K562 (cell line): ENCODE data around the gene ATP13A1. TPM values are rescaled to one million over a fixed set of nuclear protein-coding genes. Genes with fewer than 3 reads are reported as not detected.

Source experiments
- HMGN3 ChIP-seq: IDR thresholded peaks from 2 replicates; pipeline ENCODE4 v1.6.1; 2011; ENCODE audit warnings: borderline replicate concordance, low read depth, mild to moderate bottlenecking, mixed read lengths, low read length; ENCODE audit not compliant: insufficient read length; ENCODE audit errors: extremely low read depth
- NONO ChIP-seq, 2 experiments: fragments of 200-400 bp in 1 of 2; fragments of 450-650 bp in 1 of 2; formaldehyde crosslinking in 1 of 2; IDR thresholded peaks; 2 replicates each; pipeline ENCODE4 v1.6.1; 2017; ENCODE audit warnings: low read depth in 2 of 2, mild to moderate bottlenecking in 2 of 2, moderate library complexity in 2 of 2, low read length in 1 of 2
- ZSCAN32 ChIP-seq: fragments of 450-650 bp; formaldehyde crosslinking; IDR thresholded peaks from 2 replicates; pipeline ENCODE4 v1.4.0; 2020; ENCODE audit warnings: mild to moderate bottlenecking, moderate library complexity
- polyA plus RNA-seq, 8 experiments: library from polyadenylated mRNA; depleted of rRNA in 4 of 8; stranded (reverse) in 5 of 8; unstranded in 3 of 8; fragments of >200 nt; fragmentation: Nextera tagmentation in 2 of 8; fragmentation: Illumina TruSeq in 1 of 8; extraction: Ambion mirVana in 2 of 8; extraction: Trizol in 1 of 8; gene quantifications; 2 replicates each; pipeline versions ENCODE4 v1.2.1 to v1.2.3, GENCODE V29; 2011 to 2014; ENCODE audit warnings: inconsistent platforms in 1 of 8, missing spikeins in 1 of 8
- total RNA-seq, 7 experiments: library from RNA; depleted of rRNA in 6 of 7; stranded (reverse); fragments of >200 nt in 6 of 7; fragmentation: Illumina TruSeq in 2 of 7; extraction: Trizol in 2 of 7; gene quantifications; 2 replicates each; pipeline versions ENCODE4 v1.2.1 to v1.2.3, GENCODE V29; 2011 to 2021; ENCODE audit warnings: low replicate concordance in 1 of 7
- TF ChIP-seq, protein P1 (sequence below), 2 experiments: fragments of 450-650 bp in 1 of 2; sonication (generic) in 1 of 2; formaldehyde crosslinking in 1 of 2; IDR thresholded peaks; 2 replicates each; pipeline versions ENCODE4 v1.7.1 to v1.9.0; 2016 to 2022; ENCODE audit warnings: inconsistent platforms in 1 of 2, mild to moderate bottlenecking in 1 of 2, missing genetic modification reagents in 1 of 2

The ATP13A1 gene
- total and polyA plus RNA-seq, 9 of the 15 experiments (the other 6 are each of a cell fraction or from before 2014, with no cell fraction given) = 0.90 to 83.8 (median 23.1) TPM

DNA sequence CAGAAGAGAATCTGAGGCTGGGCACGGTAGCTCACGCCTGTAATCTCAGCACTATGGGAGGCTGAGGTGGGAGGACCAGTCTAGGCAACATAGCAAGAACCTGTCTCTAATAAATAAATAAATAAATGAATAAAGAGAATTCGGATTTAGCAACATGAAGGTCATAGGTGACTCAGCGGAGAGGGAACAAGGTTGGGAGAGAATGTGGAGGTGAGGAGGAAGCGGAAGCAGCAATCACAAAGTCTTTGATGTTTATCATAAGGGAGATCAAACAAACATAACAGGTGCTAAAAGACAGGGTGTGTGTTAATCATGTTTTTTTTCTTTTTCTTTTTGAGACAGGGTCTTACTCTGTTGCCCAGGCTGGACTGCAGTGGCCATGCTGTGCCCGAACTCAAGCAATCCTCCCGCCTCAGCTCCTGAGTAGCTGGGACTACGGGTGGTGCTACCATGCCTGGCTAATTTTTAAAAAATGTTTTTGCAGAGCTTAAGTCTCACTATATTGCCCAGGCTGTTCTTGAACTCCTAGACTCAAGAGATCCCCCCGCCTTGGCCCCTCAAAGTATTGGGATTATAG lies 61.3 kb downstream of the ATP13A1 start (continued):
- TF ChIP-seq, protein P1, sequence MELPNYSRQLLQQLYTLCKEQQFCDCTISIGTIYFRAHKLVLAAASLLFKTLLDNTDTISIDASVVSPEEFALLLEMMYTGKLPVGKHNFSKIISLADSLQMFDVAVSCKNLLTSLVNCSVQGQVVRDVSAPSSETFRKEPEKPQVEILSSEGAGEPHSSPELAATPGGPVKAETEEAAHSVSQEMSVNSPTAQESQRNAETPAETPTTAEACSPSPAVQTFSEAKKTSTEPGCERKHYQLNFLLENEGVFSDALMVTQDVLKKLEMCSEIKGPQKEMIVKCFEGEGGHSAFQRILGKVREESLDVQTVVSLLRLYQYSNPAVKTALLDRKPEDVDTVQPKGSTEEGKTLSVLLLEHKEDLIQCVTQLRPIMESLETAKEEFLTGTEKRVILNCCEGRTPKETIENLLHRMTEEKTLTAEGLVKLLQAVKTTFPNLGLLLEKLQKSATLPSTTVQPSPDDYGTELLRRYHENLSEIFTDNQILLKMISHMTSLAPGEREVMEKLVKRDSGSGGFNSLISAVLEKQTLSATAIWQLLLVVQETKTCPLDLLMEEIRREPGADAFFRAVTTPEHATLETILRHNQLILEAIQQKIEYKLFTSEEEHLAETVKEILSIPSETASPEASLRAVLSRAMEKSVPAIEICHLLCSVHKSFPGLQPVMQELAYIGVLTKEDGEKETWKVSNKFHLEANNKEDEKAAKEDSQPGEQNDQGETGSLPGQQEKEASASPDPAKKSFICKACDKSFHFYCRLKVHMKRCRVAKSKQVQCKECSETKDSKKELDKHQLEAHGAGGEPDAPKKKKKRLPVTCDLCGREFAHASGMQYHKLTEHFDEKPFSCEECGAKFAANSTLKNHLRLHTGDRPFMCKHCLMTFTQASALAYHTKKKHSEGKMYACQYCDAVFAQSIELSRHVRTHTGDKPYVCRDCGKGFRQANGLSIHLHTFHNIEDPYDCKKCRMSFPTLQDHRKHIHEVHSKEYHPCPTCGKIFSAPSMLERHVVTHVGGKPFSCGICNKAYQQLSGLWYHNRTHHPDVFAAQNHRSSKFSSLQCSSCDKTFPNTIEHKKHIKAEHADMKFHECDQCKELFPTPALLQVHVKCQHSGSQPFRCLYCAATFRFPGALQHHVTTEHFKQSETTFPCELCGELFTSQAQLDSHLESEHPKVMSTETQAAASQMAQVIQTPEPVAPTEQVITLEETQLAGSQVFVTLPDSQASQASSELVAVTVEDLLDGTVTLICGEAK (IDR thresholded peaks at IDR 0.05) = no peak
- TF ChIP-seq, protein P1 (CRISPR knock-in tag; IDR thresholded peaks at IDR 0.05) = no peak
- TF ChIP-seq NONO (IDR thresholded peaks at IDR 0.05; ENCODE audit: low read depth in 2 of 2, low read length in 1 of 2) (no peak), HMGN3 (no peak), ZSCAN32 (CRISPR knock-in tag) (no peak)
